Smooth muscle cell (in vitro differentiated cells): Measurements from ENCODE around the gene GRAMD4. TPM values are rescaled to one million over a fixed set of nuclear protein-coding genes. Genes with fewer than 3 reads are reported as not detected.

Experiments
- DNase-seq: peaks from one replicate; lab custom pipeline; 2025; ENCODE audit not compliant: unreplicated experiment; lab: John Stamatoyannopoulos, UW
- H2AFZ ChIP-seq: fragments of 200-600 bp; sonication (generic); 2 replicates; pipeline ENCODE4 v1.6.0; 2016; ENCODE audit warnings: antibody characterized with exemption, low read depth, mild to moderate bottlenecking
- H3F3A ChIP-seq: fragments of 200-600 bp; sonication (generic); 2 replicates; pipeline ENCODE4 v1.6.0; 2017; ENCODE audit warnings: antibody characterized with exemption, low read depth
- H3K27ac ChIP-seq: fragments of 200-600 bp; sonication (generic); 2 replicates; pipeline ENCODE4 v1.5.1; 2016; ENCODE audit warnings: low read depth, mild to moderate bottlenecking
- H3K27me3 ChIP-seq: fragments of 200-600 bp; sonication (generic); 2 replicates; pipeline ENCODE4 v1.6.1; 2016; ENCODE audit warnings: low read depth, mild to moderate bottlenecking
- H3K36me3 ChIP-seq: fragments of 200-600 bp; sonication (generic); 2 replicates; pipeline ENCODE4 v1.5.1; 2016; ENCODE audit warnings: low read depth
- H3K4me1 ChIP-seq: fragments of 200-600 bp; sonication (generic); 2 replicates; pipeline ENCODE4 v1.5.1; 2016; ENCODE audit warnings: low read depth
- H3K4me2 ChIP-seq: fragments of 200-600 bp; sonication (generic); 2 replicates; pipeline ENCODE4 v1.6.0; 2016; ENCODE audit warnings: mild to moderate bottlenecking
- H3K4me3 ChIP-seq: fragments of 200-600 bp; sonication (generic); 2 replicates; pipeline ENCODE4 v1.5.1; 2016; ENCODE audit warnings: mild to moderate bottlenecking
- H3K79me2 ChIP-seq: fragments of 200-600 bp; sonication (generic); 2 replicates; pipeline ENCODE4 v1.6.0; 2016; ENCODE audit warnings: low read depth, mild to moderate bottlenecking
- H3K9ac ChIP-seq: fragments of 200-600 bp; sonication (generic); 2 replicates; pipeline ENCODE4 v1.6.0; 2016; ENCODE audit warnings: low read depth
- H3K9me3 ChIP-seq: fragments of 200-600 bp; sonication (generic); replicated peaks from 2 replicates; pipeline ENCODE4 v1.5.1; 2016; ENCODE audit warnings: low read depth
- H4K20me1 ChIP-seq: fragments of 200-600 bp; sonication (generic); 2 replicates; pipeline ENCODE4 v1.6.0; 2016; ENCODE audit warnings: low read depth
- WGBS: methylation state at CpG from one replicate; pipeline ENCODE4 v1.1.7; 2016; ENCODE audit warnings: low lambda C conversion rate; 5-methylcytosine and 5-hydroxymethylcytosine counted together
- polyA plus RNA-seq: library from polyadenylated mRNA; unstranded; fragments of >200 nt; fragmentation: Nextera tagmentation; extraction: Ambion mirVana; gene quantifications from 2 replicates; pipeline ENCODE4 v1.2.1, GENCODE V29; 2016
- total RNA-seq: library from RNA; depleted of rRNA; stranded (reverse); fragments of >200 nt; gene quantifications from 2 replicates; pipeline ENCODE4 v1.2.3, GENCODE V29; 2014
- TF ChIP-seq, protein P1 (sequence below): fragments of 200-600 bp; sonication (generic); IDR thresholded peaks from 2 replicates; pipeline ENCODE4 v1.5.1; 2017; ENCODE audit warnings: borderline replicate concordance, mild to moderate bottlenecking, antibody characterized with exemption; ENCODE audit not compliant: insufficient read depth, poor library complexity, severe bottlenecking

GRAMD4 gene
- total and polyA plus RNA-seq, 2 experiments from 2014 or later = 14.5 to 16.6 TPM

GRCh38 chr22:46672731-46673130, 52.5 kb downstream of the GRAMD4 start:
- Histone ChIP-seq H3F3A (no peaks in the 10 kb centered on the region), H3K79me2 (no peaks in the 10 kb centered on the region), H2AFZ (no peak overlapping the region), H3K27ac (no peak overlapping the region), H3K27me3 (no peaks in the 10 kb centered on the region), H3K9ac (no peak overlapping the region), H3K36me3 (no peaks in the 10 kb centered on the region), H3K9me3 (no peaks in the 10 kb centered on the region), H3K4me1 (no peaks in the 10 kb centered on the region), H4K20me1 (no peaks in the 10 kb centered on the region), H3K4me3 (no peak overlapping the region), H3K4me2 (no peak overlapping the region)
- no peak for DNase-seq
- WGBS = 96% methylated on average over 18 of the region's 18 CpGs
- TF ChIP-seq, protein P1, sequence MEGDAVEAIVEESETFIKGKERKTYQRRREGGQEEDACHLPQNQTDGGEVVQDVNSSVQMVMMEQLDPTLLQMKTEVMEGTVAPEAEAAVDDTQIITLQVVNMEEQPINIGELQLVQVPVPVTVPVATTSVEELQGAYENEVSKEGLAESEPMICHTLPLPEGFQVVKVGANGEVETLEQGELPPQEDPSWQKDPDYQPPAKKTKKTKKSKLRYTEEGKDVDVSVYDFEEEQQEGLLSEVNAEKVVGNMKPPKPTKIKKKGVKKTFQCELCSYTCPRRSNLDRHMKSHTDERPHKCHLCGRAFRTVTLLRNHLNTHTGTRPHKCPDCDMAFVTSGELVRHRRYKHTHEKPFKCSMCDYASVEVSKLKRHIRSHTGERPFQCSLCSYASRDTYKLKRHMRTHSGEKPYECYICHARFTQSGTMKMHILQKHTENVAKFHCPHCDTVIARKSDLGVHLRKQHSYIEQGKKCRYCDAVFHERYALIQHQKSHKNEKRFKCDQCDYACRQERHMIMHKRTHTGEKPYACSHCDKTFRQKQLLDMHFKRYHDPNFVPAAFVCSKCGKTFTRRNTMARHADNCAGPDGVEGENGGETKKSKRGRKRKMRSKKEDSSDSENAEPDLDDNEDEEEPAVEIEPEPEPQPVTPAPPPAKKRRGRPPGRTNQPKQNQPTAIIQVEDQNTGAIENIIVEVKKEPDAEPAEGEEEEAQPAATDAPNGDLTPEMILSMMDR = no peak

DNA sequence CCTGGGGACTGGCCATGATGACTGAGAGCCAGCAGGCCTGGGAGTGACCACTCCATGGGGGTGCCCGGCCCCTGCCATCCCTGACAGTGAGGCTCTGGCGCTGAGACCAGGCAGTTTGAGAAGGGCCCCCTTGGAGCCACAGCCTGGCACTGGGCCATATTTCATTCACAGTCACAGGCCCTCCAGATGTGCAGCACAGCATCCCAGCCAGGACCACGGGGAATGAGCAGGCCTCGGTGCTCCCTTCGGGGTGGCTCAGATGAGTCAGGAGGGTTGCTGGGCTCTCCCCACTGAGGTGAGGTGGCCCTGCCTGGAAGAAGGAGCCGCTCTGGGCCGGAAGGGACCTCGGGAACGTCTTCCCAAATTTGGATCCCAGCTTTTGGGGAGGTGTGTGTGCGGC, 53.0 kb downstream of the GRAMD4 start:
- WGBS = 97% methylated on average over 10 of the region's 10 CpGs
- Histone ChIP-seq H3K4me3 (no peak overlapping the region), H3K27me3 (no peaks in the 10 kb centered on the region), H3K4me2 (no peak overlapping the region), H3F3A (no peaks in the 10 kb centered on the region), H3K36me3 (no peaks in the 10 kb centered on the region), H3K27ac (no peak overlapping the region), H4K20me1 (no peaks in the 10 kb centered on the region), H3K4me1 (no peaks in the 10 kb centered on the region), H3K79me2 (no peaks in the 10 kb centered on the region), H3K9me3 (no peaks in the 10 kb centered on the region), H3K9ac (no peak overlapping the region), H2AFZ (no peak overlapping the region)
- DNase-seq = no peak
- TF ChIP-seq, protein P1 = no peak

- H3K36me3 ChIP-seq = no peaks in the 10 kb centered on the region
- H3K4me1 ChIP-seq = no peaks in the 10 kb centered on the region
- no peak overlapping the region for H3K4me3 ChIP-seq
- 89% methylated on average over 32 of the region's 32 CpGs for WGBS
- no peak overlapping the region for H2AFZ ChIP-seq
- no peaks in the 10 kb centered on the region for H3K27me3 ChIP-seq
- H3K4me2 ChIP-seq = no peak overlapping the region
- no peak for DNase-seq
- no peaks in the 10 kb centered on the region for H4K20me1 ChIP-seq
- no peaks in the 10 kb centered on the region for H3K79me2 ChIP-seq
- H3K9ac ChIP-seq = no peak overlapping the region
- H3K9me3 ChIP-seq = no peaks in the 10 kb centered on the region
- H3F3A ChIP-seq = no peaks in the 10 kb centered on the region
- H3K27ac ChIP-seq = no peak overlapping the region
- TF ChIP-seq, protein P1 = no peak
These were observed 53.6 kb downstream of the GRAMD4 start for GRCh38 chr22:46673662-46674236.

GRCh38 chr22:46674367-46674781, 54.2 kb downstream of the GRAMD4 start:
- Histone ChIP-seq H3K27me3 (no peaks in the 10 kb centered on the region), H3K36me3 (no peaks in the 10 kb centered on the region), H3K79me2 (no peaks in the 10 kb centered on the region), H3K27ac (no peak overlapping the region), H4K20me1 (no peaks in the 10 kb centered on the region), H3K9ac (no peak overlapping the region), H3F3A (no peaks in the 10 kb centered on the region), H3K4me2 (no peak overlapping the region), H3K9me3 (no peaks in the 10 kb centered on the region), H2AFZ (no peak overlapping the region), H3K4me1 (no peaks in the 10 kb centered on the region), H3K4me3 (no peak overlapping the region)
- 95% methylated on average over 19 of the region's 19 CpGs for WGBS
- no peak for DNase-seq
- TF ChIP-seq, protein P1 = no peak
